GM12891 (cell line): ENCODE data around the gene ZBTB4.
"Not testable (repeated sequence)": the region's sequence is repeated elsewhere in the genome, so short reads cannot be mapped to it uniquely, and the experiment has no call there.

Experiments used
- POLR2A ChIP-seq: IDR thresholded peaks from 2 replicates; pipeline ENCODE4 v1.6.1; 2011; ENCODE audit warnings: low read depth, low read length, control low read depth
- POLR2AphosphoS5 ChIP-seq: IDR thresholded peaks from 2 replicates; pipeline ENCODE4 v1.6.1; 2011; ENCODE audit warnings: low read depth, low read length, control low read depth
- SPI1 ChIP-seq: IDR thresholded peaks from 2 replicates; pipeline ENCODE4 v1.6.1; 2011; ENCODE audit warnings: low read depth, low read length, control low read depth
- TAF1 ChIP-seq: IDR thresholded peaks from 2 replicates; pipeline ENCODE4 v1.6.1; 2011; ENCODE audit warnings: low read depth, low read length, control low read depth

DNA sequence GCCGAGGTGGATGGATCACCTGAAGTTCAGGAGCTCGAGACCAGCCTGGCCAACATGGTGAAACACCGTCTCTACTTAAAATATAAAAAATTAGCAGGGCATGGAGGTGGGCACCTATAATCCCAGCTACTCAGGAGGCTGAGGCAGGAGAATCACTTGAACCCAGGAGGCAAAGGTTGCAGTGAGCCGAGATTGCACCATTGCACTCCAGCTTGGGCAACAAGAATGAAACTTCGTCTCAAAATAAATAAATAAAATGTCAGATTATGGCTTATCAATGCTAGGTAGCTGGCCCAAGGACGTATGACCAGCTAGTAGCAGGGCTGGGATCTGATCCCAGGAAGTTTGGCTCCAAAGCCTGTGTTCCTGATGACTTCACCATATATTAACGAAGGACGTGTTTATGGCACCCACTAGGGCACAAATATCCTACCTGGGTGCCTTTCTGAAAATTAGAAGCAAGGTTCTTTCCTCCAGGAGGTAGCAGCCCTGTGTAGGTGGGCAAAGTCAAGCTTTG lies 8.9 kb downstream of the ZBTB4 start:
- not testable (repeated sequence) for TF ChIP-seq POLR2A, SPI1, TAF1, POLR2AphosphoS5
